GM19372 (cell line): ENCODE data around the gene TEK.
A peak's percentile ranks its signal among the peaks of the same experiment; 100 is the strongest.
"Not testable (repeated sequence)": the region's sequence is repeated elsewhere in the genome, so short reads cannot be mapped to it uniquely, and the experiment has no call there.

Experiments
- ATAC-seq: cut with Tn5 transposase; IDR thresholded peaks from one replicate; pipeline ENCODE4 v1.9.1; 2021; ENCODE audit warnings: mild to moderate bottlenecking, low read depth, moderate library complexity; ENCODE audit not compliant: unreplicated experiment

The TEK gene

DNA sequence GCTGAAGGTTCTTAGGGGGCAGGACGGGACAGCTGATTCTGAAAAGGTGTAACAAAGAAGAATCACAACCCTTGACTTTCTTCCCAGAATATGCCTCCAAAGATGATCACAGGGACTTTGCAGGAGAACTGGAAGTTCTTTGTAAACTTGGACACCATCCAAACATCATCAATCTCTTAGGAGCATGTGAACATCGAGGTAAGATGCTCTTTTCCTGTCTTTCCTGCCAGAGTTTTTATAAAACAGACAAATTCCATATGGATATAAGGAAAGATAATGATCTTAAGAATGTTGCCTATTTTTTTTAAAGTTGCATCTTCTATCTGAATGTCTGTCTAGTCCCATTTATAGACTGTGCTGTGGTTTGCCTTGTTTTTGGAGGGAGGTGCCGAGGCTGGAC lies 100.0 kb downstream of the TEK start:
- no peak for ATAC-seq

DNA sequence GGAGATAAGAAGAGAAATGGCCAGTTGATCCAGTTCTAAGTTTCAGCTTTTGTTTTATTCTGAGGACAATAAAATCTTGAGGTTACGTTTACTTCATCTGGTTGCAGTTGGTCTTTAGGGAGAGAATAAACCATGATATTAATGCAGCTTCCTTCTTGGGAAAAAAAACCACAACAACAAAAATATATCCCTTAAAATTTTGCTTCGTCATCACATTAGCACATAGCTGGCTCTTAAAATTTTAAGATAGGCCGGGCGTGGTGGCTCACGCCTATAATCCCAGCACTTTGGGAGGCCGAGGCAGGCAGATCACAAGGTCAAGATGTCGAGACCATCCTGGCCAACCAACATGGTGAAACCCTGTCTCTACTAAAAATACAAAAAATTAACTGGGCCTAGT lies 101.6 kb downstream of the TEK start:
- no peak for ATAC-seq

DNA sequence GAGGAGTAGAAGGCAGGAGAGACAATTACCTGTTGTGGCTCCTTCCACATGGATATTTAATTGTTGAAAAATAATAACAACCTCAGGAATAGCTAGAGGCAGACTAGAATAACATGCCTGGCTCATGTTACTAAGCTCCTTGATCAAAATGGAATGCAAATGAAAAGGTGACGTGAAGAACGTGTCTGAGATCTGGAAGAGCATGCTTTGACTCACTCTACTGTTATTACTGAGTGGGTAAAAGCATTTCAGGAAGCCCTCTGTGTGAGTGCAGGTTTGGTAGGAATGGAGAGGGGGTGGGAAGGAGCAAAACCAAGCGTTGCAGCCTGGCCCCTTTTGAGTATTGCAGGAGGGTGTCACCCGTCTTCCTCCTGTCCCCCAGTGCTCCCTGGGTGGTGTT lies 103.2 kb downstream of the TEK start:
- ATAC-seq: no peak

DNA sequence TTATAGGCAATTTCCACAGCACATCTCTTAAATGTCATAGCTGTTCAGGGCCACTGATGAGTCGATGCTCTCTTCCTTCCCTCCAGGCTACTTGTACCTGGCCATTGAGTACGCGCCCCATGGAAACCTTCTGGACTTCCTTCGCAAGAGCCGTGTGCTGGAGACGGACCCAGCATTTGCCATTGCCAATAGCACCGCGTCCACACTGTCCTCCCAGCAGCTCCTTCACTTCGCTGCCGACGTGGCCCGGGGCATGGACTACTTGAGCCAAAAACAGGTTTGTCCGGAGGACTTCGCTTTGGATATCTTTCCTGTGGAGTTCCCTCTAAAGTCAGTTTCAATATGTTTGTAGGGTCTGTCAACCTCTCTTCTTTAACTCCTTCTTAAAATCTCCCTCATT lies 103.6 kb downstream of the TEK start:
- ATAC-seq: no peak

DNA sequence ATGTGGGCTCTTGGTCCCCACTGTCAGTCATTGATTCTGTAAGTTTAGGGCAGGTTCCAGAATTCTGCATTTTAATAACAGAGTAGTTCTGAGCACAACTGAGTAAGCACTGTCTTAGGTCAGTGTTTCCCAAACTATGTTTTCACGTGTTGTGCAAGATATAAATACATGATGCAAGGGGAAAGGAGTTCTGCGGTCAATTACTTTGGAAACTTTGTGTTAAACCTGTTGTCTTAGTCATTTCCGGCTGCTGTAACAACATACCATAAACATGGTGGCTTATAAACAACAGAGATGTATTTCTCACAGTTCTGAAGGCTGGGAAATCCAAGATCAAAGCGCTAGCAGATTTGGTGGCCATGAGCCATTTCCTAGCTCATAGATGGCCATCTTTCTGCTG lies 118.2 kb downstream of the TEK start:
- ATAC-seq: no peak

DNA sequence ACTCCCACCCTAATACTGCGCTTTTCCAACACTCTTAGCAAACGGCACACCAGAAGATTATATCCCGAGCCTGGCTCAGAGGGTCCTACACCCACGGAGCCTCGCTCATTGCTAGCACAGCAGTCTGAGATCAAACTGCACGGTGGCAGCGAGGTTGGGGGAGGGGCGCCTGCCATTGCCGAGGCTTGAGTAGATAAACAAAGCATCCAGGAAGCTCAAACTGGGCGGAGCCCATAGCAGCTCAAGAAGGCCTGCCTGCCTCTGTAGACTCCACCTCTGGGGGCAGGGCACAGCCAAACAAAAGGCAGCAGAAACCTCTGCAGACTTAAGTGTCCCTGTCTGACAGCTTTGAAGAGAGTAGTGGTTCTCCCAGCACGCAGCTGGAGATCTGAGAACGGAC lies 130.6 kb downstream of the TEK start:
- ATAC-seq: not testable (repeated sequence)

DNA sequence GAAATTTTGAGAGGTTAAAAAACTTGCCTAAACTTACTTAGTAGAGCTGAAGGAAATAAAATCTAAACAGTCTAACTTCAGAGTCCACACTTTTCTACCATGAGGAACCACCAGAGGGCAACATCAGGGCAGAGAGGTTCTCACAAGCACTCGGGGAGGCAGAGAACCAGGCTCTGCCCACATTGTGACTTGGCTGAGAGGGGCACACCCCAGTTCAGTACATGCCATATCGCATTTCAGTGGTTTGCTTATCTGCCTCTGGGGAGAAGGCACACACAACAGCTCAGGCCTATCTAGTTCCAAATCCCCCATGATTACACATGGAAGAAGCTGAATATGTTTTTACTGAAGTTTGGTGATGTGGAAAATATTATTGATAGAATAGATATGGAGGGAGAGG lies 138.7 kb downstream of the TEK start:
- ATAC-seq: peak; percentile 65

DNA sequence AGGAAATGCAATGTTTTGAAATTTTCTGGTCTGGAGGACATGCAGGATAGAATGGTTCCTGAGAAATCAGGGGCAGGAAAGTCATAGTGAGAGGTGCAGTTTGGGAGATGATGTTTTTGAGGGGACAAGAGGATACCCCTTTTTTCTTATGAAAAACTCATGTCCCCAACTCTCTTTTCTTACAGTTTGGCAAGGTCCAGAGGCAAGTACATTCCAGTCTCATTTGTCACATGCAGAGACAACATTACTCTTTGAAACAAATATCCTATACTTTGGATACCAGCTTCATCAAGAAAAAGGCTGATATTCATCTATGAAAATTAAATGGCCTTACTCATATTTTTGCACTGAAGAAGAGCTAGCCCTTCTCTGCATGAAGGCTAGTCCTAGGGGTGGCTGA lies 139.7 kb downstream of the TEK start:
- no peak for ATAC-seq

DNA sequence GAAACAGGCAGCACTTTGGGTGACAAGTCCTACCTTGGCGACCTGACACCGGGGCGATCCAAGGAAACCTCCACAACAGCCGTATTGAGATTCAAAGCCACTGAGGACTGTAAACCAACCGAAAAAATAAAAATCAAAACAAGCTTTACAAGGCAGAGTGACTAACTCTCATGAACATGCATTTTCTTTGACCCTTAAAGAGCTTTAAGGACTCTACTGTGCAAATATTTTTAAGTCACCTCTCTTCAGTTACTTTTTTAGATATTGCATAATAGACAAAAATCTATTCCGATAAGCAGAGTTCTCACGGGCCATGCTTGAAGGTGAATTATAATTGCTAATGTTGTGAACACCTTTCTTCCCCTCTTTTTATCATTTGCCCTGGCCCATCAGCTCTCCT lies 149.6 kb downstream of the TEK start:
- no peak for ATAC-seq

DNA sequence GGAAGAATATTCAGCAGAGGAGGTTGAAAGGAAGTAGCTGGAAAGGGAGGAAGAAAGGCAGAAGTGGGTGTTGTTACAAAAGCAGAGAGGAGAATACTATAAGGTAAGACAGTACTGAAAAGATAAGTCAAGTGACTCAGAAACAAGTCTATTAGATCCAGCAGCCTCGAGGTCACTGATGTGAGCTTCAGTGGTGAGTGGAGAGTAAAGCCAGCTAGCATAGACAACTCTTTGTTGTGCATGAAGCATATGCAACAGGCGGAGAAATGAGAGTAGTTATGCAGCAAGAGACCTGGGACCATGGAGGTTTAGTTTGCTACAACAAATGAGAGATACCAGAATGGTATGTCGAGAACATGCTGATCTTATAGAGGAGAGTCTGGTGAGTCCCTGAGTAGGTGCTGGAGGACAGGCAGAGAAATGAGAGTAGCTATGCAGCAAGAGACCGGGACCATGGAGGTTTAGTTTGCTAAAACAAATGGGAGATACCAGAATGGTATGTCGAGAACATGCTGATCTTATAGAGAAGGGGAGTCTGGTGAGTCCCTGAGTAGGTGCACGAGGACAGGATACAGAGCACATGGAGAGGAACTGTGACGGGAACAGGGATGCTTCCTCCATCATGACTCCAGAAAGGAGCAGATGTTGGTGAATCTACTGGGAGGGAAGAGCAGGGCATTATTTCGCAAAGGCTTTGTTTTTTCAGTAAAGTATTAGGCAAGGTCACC lies 151.9 kb downstream of the TEK start:
- no peak for ATAC-seq

DNA sequence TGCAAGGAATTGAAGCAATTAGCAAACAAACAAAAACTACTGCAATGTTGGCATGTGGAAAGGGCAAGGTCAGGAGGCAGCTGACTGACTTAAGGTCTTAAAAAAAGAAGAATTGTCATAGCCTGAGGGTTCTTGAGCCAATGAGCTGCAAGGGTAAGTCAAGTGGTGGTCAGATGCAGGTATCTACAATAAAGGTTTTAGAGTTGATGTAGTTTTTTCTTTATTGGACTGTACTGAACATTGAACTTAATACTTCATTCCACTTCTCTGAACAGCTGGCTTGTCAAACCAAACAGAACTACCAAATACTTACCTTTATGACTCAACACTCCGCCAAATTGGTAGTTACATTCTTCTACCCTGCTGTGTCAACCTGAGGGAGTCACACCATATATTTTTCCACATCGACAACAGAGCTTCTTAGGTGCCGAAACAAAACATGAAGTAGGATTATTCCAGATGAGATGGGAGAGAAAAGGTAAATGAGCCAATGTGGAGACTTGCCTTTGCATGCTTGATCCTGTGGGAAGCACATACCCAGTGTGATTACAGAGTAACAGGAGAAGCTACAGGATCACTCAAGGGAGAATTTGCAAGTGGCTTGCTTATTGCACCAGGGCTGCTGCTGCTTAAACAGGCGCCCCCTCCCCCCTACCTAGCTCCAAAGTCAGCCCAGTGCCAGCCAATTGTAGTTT lies 152.6 kb downstream of the TEK start:
- no peak for ATAC-seq

DNA sequence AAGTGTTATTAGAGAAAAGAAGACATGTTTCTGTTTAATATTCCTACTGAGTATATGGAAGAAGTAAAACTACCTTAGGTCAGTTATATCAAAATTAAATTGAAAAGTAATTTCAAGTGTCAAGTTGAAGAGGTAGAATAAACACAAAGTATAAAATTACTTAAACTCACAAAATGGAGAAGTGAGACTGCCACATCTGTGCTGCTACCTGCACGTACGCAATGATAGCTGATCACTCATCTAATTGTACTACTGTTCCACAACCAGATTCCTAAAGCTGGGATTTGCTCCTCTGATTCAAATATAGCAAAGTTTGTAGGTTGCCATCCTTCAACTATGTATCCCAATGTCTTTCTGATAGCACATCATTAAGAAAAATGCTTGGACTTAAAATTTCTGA lies 163.1 kb downstream of the TEK start:
- ATAC-seq: no peak

DNA sequence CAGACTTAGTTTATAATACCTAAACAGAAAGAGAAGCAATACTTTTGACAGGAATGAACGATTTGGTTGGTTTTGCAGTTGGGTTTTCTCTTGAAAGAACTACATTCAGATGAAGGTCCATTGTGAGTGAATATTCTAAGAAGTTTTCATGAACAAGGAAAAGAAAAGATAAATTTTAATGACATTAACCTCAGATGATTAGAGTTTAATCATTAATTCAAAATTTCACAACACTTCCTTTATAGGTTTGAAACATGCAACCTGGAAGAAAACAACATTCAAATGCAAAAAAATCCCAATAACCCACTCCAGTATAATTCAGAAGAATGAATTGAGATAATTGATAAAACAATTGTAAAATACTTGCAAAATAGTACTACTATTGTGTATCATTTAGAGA lies 164.2 kb downstream of the TEK start:
- ATAC-seq: no peak

DNA sequence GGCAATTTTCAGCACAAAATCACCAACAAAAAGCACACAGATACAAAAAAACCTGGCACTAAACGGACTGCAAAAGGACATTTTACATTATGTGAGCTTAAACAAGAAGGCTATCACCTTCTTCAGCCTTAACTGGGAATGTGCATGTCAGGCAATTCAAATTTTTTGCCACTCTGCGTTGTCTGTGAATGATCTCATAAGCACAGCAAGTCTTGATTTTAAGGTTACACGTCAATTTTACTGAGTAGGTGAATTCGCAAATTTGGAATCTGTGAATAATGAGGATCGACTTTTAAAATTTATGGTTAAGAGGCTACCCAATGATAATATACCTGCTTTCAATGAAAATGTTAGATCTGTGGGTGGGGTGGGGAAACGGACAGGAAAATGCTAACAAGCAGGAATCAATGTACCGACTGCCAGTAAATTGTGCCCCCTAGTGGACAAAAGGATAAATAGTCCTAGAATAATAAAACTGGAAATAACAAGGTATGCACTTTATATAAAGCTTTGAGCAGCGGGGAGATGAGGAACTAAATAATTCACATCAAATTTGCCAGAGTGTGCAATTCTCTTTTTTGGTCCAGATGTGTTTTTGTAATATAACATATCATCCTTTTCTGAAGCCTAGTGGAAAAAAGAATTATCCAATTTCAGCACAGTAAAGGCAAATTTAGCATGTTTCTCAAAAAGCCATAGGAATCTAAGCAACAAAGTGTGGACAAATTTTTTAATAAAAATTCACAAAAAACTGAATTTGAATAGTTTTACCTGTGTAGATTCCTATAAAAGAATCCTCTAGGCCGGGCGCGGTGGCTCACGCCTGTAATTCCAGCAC lies 167.4 kb downstream of the TEK start:
- no peak for ATAC-seq

DNA sequence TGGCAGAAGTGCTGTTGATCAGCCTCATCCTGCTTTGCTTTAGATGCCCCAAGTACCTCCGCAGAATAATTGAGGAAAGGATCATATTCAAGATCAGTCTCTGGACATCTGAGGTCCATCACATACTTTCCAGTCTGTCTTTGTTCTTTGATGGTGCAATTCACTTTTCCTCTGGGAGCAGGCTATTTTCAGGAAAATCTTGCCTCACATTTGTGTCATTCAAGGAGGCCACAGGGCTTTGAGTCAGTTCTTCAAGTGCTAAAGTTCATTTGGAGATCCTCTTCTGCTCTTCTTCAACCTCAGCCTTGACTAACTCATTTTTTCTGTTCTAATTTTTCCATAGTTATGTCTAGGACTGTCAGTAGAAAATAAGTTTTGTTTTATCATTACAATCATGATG lies 169.3 kb downstream of the TEK start:
- ATAC-seq: no peak

DNA sequence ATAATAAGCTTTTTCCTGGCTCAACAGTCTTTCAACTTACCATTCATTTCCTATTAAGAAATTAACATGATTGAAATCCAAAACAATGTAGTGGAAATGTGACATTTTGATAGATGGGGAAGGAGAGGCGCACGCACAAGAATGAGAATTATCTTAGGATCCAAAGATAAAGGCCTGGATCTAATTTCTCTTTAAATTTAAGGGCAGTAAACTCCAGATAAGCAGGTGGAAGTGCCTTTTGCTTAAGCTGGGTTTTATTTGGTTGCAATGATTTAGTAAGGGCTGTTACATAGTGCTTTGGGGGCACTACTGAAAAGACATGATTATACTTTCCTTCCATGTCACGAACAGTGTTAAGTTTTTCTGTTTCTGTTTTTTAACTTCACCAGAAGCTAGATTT lies 170.6 kb downstream of the TEK start:
- no peak for ATAC-seq
